ENCODE measurements around the gene VWA5B2.

- TF ChIP-seq, protein P1, sequence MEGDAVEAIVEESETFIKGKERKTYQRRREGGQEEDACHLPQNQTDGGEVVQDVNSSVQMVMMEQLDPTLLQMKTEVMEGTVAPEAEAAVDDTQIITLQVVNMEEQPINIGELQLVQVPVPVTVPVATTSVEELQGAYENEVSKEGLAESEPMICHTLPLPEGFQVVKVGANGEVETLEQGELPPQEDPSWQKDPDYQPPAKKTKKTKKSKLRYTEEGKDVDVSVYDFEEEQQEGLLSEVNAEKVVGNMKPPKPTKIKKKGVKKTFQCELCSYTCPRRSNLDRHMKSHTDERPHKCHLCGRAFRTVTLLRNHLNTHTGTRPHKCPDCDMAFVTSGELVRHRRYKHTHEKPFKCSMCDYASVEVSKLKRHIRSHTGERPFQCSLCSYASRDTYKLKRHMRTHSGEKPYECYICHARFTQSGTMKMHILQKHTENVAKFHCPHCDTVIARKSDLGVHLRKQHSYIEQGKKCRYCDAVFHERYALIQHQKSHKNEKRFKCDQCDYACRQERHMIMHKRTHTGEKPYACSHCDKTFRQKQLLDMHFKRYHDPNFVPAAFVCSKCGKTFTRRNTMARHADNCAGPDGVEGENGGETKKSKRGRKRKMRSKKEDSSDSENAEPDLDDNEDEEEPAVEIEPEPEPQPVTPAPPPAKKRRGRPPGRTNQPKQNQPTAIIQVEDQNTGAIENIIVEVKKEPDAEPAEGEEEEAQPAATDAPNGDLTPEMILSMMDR (conservative IDR thresholded peaks at IDR 0.05): no peak
- TF ChIP-seq ZFX (IDR thresholded peaks at IDR 0.05): no peak
Measured at GRCh38 chr3:184241141-184241446, 11.7 kb downstream of the VWA5B2 start.
